Measurements from ENCODE around the gene HCFC2. TPM values are rescaled to one million over a fixed set of nuclear protein-coding genes. Genes with fewer than 3 reads are reported as not detected.

The HCFC2 gene
- polyA plus RNA-seq, 1 of the 3 experiments (the other 2 are of a cell fraction): 5.2 TPM

GRCh38 chr12:104150416-104150815 is 86.1 kb downstream of the HCFC2 start (continued):
- no peak for TF ChIP-seq PBX3 (IDR thresholded peaks at IDR 0.05)
- TF ChIP-seq YY1 (IDR thresholded peaks at IDR 0.05; ENCODE audit: low read depth): no peak

- Histone ChIP-seq H3K36me3 (replicated peaks in 1 of 2; ENCODE audit: control insufficient read depth in 1 of 2, insufficient read depth in 2 of 2, low read length in 1 of 2) (no peaks in the 10 kb centered on the region), H3F3A (replicated peaks; ENCODE audit: insufficient read depth) (peaks cover 4% of the 10 kb centered on the region), H3K79me2 (ENCODE audit: insufficient read depth) (no peaks in the 10 kb centered on the region), H3K4me3 (ENCODE audit: low read depth in 2 of 2, low read length in 1 of 2) (no peak overlapping the region), H3K4me2 (no peak overlapping the region), H2AFZ (ENCODE audit: low read depth) (no peak overlapping the region), H3K9ac (no peak overlapping the region), H3K27me3 (ENCODE audit: insufficient read depth) (no peaks in the 10 kb centered on the region), H4K20me1 (ENCODE audit: insufficient read depth) (no peaks in the 10 kb centered on the region), H3K4me1 (ENCODE audit: control insufficient read depth in 1 of 2, insufficient read depth in 2 of 2, low read depth in 1 of 2, low read length in 1 of 2) (peaks cover 0 to 4% of the 10 kb centered on the region in 2 experiments; a peak in 1 of 4 replicates), H3K9me3 (no peaks in the 10 kb centered on the region), H3K27ac (ENCODE audit: low read depth in 2 of 2, low read length in 1 of 2) (no peak overlapping the region), H3K9me2 (no peaks in the 10 kb centered on the region)
- CTCF ChIA-PET: no interaction called here
- POLR2A ChIA-PET: no interaction called here
- TF ChIP-seq TCF12 (IDR thresholded peaks at IDR 0.05) (no peak), EP300 (IDR thresholded peaks at IDR 0.05; ENCODE audit: borderline replicate concordance in 1 of 2, low read depth in 1 of 2, low read length in 1 of 2) (no peak), REST (IDR thresholded peaks at IDR 0.05; ENCODE audit: low read depth, low read length) (no peak), RCOR1 (IDR thresholded peaks at IDR 0.05; ENCODE audit: low read length) (no peak), USF1 (IDR thresholded peaks at IDR 0.05; ENCODE audit: borderline replicate concordance, low read depth) (no peak), GABPA (IDR thresholded peaks at IDR 0.05; ENCODE audit: low read depth) (no peak), SIN3A (IDR thresholded peaks at IDR 0.05; ENCODE audit: borderline replicate concordance, low read depth, low read length) (no peak), FOXM1 (IDR thresholded peaks at IDR 0.05; ENCODE audit: low read depth) (no peak), ELF1 (IDR thresholded peaks at IDR 0.05) (no peak)
- DNase-seq: no peak
These were observed 88.4 kb downstream of the HCFC2 start for GRCh38 chr12:104152685-104153241.

GRCh38 chr12:104154286-104154685 is 90.0 kb downstream of the HCFC2 start:
- Histone ChIP-seq H3K4me3 (ENCODE audit: low read depth in 2 of 2, low read length in 1 of 2) (no peak overlapping the region), H3K27me3 (ENCODE audit: insufficient read depth) (no peaks in the 10 kb centered on the region), H3F3A (replicated peaks; ENCODE audit: insufficient read depth) (peaks cover 4% of the 10 kb centered on the region), H3K36me3 (replicated peaks in 1 of 2; ENCODE audit: control insufficient read depth in 1 of 2, insufficient read depth in 2 of 2, low read length in 1 of 2) (no peaks in the 10 kb centered on the region), H3K9me2 (no peaks in the 10 kb centered on the region), H3K9me3 (no peaks in the 10 kb centered on the region), H3K4me1 (ENCODE audit: control insufficient read depth in 1 of 2, insufficient read depth in 2 of 2, low read depth in 1 of 2, low read length in 1 of 2) (peaks cover 0 to 4% of the 10 kb centered on the region in 2 experiments; a peak in 1 of 4 replicates), H2AFZ (ENCODE audit: low read depth) (no peak overlapping the region), H3K4me2 (no peak overlapping the region), H4K20me1 (ENCODE audit: insufficient read depth) (no peaks in the 10 kb centered on the region), H3K27ac (ENCODE audit: low read depth in 2 of 2, low read length in 1 of 2) (no peak overlapping the region), H3K79me2 (ENCODE audit: insufficient read depth) (no peaks in the 10 kb centered on the region), H3K9ac (no peak overlapping the region)
- WGBS (ENCODE audit: low lambda C conversion rate): 87% methylated on average over 4 of the region's 4 CpGs
- TF ChIP-seq REST (IDR thresholded peaks at IDR 0.05; ENCODE audit: low read depth, low read length) (no peak), POLR2AphosphoS5 (IDR thresholded peaks at IDR 0.05; ENCODE audit: low read depth, low read length) (no peak), CTCF (IDR thresholded peaks at IDR 0.05) (no peak)
- POLR2A ChIA-PET: no interaction called here
- CTCF ChIA-PET: no interaction called here
- DNase-seq: no peak
